ENCODE measurements around the gene CRABP2.

The CRABP2 gene

DNA sequence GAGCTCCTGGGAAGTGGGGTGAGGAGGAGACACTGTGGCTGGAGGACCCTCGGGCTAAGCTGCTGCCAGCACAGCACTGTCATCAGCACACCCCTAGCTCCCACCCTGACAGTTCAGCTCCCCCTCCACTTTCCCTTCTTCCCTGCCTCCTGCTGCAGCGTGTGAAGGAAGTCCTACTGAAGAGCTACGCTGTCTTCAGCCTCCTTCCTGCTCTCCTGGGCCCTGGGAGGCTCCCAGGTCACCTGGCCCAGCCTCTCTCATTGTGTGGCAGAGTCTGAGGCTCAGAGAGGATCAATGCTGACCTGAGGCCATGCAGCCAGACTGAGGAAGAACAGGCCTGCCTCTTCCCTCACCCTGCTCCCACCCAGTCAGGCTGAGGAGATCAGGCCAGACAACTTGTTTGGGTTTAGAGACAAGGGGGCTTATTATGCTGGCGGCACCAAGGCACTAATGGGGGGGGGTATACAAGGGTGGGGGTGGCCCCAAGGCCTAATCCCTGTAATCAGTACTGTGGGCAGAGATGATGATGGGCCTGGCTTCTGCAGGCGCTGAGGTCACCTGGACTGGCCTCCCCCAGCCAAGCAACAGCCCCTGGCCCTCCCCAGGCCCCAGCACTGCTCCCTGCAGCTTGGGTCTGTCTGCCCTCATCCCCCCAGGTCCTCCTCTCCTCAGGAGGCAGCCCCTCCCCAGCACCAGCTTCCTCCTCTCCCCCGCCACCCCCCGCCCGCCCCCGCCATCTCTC lies 37.2 kb downstream of the CRABP2 start:
- no peak for DNase-seq

DNA sequence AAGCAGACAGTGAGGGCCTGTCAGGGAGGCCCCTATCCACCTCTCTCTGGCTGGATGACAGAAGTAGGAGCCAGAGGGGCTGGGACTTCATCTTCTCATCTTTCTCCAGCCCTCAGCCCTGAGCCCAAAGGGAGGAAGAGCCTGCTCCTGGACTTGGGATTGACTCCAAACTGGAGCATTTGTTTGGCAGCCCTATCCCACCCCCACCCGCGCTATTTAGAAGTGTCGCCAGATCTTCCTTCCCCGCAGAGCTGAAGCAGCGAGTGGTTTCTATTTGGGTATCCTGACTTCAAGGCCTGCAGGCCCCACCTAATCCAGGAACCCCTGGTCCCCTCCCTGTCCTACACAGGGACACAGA lies 37.8 kb downstream of the CRABP2 start:
- DNase-seq = no peak

DNA sequence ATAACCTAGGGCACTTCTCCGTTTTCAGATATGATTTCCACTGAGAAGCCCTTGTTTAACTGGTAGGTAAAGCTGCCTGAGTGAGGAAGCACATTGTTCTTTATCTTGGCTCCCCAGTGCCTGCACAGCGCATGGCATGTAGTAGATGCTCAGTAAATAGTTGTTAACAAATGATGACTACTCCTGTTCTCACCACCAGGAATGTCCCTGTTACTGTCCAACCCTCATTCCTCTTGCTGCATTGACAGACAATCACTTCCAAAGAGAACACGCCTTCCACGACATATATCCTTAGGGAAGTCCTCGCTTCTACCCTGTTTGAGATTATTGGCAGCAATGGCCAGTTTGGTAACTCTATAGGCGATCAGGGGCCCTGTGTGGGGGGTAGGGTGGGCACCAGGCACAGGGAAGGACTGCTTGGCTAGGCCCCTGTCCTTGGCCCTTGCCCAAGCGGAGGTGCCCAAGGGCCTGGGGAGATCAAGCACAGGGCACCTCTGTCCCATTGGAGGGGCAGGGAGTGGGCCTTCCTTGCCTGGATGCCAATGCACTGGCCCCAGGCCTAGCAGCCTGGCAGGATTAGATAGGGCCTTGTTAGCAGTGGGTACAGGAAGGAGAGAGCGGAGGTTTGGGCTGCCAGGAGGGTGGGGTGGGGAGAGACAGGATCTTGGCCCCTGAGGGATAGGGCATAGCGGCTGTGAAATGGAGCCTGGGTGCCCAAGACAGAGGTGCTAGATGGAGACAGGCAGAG lies 38.3 kb downstream of the CRABP2 start:
- DNase-seq = no peak

DNA sequence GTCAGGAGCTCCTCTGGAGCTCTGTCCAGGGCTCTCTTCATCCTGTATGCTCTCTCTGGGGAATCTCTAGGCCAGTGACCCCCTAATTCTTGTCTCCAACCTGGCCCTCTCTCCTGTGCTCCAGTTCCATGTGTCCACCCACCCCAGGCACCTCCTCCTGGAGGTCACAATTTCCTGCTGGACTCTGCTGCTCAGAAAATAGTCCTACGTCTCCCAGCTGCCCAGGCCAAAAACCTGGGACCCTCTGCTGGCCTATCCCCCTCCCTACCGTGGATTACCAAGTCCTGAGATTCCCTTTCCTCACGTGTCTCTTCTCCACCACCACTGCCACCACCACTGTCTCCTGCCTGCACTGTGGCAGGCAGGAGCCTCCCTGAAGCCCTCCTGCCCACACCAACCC lies 39.8 kb downstream of the CRABP2 start:
- DNase-seq = no peak

DNA sequence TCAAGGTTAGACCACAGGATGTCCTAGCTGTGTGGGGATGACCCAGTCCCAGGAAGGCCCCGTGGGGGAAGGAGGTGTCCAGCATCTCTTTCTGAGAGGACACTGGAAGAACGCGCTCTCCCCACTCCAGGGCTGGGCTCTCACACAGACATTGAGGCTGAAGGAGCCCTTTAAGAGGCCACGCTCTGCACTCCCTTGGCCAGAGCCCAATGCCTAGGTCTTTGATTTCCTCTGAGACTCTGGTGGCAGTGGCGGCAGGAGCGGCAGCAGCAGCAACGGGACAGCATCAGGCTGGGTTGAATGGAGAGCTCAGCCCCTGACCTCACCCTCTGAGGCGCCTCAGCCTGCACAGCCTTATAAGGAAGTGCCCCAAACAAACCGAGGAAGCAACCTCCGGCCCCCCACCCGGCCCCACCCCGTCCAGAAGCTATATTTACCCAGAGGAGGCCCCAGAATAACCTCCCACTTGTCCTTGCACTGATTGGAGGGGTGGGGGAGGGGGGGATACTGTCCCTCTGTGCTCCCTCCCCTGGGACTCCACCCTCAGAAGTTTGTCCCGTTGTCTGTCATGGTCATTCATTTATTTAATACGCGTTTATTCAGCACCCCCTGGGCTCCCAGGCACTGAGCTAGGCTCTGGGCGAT lies 40.5 kb downstream of the CRABP2 start:
- no peak for DNase-seq

DNA sequence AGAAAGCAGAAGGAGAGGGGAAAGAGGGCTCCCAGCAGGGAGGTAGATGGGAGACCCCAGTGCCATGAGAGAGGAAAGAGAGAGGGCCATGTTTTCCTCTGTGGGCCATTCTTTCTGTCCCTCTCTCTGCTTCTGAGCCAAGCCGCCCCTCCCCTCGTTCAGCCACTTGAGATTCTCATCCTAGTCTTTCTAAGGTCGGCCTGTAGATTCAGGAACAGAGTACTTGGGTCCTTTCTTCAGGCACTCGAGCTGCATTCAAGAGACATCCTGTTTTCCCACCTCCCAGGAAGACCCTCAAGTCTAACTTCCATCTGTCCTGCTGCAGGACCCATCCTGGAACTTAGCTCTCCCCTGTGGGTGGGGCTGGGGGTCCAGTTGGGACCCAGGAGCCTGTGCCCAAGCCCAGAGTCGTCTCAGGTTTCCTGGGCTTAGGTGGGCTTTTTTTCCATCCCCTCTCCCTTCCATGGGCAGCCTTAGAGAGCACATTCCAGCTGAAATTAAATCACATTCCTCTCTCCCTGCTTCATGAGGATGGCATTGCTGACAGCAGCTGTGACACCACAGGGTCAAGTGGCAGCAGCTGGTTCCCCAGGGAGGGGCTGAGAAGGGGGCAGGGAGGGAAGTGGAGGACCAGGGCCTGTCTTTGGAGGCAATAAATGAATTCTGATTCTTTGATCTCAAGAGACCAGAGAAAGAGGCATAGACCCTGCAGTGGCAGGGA lies 41.2 kb downstream of the CRABP2 start:
- no peak for DNase-seq

DNA sequence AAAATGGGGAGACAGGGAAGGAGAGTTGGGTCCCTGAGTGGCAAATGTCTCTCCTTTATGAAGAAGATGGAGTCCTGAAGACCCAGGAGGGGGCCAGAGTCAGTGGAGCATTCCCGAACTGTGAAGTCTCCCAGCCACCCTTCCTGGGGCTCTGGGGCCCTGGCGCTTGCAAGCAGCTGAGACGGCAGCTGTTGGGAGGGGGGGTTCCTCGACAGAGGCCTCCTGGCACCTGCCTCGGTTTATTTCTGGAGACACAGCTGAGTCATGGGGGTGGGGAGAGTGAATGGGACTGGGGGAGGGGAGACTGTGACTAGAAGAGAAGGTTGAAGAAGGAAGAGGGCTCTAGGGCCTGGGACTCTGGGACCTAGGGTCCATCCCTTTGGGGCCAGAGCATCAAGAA lies 42.2 kb downstream of the CRABP2 start:
- DNase-seq = no peak

DNA sequence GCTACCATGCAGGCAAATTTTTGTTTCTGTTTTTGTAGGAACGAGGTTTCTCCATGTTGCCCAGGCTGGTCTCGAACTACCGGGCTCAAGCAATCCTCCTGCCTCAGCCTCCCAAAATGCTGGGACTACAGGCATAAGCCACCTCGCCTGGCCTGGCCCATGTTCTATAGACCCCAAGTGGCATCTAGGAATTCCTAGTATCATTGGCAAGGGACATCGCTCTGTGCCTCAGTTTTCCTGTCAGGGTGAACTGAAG lies 42.7 kb downstream of the CRABP2 start:
- DNase-seq = no peak

DNA sequence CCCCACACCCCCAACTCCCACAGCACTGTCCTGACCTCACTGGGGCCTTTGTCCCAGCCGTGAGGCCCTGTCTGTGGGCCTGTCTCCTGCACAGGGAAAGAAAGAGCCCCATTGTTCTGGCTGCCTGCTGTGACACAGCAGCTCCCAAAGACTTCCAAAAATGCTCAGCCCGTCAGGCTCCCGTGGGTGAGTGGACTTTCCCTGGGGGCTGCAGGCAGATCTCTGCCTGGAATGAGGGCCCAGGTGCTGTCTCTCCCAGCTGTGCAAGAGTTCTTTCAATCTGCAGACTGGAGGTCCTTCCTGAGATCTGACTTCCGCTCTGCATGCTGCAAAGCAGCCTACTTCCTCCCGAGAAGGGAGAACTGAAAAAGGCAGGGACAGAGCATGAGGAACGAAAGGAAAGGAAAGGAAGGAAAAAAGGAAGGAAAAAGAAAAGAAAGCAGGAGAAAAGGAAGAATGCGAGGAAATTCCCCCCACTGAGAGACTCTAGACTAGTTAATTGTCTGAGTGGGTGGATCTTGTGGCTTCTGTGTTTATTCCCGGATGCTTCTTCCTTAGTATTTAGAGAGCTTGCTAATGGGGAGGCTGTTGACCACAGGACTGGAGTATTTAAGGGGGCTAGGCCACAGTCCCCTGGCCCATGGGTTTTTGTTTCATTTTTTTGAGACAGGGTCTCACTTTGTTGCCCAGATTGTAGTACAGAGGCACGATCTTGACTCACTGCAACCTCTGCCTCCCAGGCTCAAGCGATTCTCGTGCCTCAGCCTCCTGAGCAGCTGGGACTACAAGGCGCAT lies 43.2 kb downstream of the CRABP2 start:
- no peak for DNase-seq

DNA sequence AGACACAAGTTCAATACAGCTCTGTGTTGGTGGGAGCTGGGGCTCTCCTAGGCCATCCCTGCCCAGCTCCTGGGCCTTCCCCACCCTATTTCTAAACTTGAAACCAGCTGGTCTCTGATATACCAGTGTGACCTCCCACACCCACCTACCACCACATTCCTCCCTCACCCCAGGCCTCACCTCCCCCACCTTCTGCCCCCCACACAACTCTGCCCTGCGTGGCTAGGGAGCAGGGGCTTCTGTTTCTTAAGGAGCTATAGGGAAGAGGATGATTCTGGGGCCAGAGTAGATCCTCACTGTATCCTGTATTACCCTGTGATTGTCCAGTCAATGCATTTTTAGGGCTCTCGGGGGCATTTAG lies 44.7 kb downstream of the CRABP2 start:
- DNase-seq = no peak

DNA sequence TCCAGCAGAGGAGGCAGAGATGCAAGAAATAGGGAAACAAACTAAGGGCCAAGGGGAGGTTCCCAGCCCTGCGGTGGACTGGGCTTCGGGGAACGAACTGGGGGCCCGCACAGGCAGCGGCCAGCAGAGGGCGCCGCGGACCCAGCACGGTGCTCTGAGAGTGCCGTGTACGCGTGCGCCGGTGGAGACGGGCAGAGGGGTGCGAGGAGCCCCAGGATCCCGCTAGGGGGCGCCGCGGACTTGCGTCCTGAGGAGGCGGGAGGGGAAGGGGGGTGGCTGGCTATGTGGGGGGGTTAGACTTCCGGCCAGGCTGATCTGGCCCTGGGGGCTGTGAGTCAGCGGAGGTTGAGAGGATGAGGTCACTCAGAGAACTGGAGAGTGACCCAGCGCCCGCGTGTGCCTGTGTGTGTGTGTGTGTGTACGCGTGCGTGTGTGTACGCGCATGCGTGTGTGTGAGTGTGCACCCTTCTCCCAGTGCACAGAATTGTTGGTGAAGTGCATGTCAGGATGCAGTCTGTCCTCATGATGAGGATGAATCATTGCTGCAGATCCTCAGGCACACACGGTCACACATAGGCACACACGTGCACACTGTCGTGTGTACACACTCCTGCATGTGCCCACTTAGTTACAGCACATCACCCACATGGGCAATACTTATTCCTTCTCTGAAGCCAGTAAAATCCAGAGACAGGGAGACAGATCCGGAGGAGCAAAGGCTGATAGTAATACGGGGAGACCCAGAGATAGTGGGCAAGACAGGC lies 45.2 kb downstream of the CRABP2 start:
- peak; percentile 72 to 92 (median 83) for DNase-seq

DNA sequence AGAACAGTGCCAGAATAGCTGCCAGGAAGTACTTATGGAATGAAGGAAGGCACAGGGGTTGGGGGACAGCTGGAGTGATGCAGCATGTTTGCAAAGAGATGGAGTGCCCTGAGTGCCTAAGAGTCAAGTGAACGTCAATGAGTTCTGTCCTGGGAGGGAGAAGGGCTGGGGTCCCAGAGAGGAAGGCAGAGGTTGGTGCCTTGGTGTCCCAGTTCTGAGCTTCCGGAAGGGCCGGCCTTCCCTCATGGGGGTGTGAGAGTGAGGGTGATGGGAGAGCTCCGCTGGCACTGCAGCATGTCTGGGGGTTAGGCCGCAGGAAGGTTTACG lies 45.8 kb downstream of the CRABP2 start:
- no peak for DNase-seq

DNA sequence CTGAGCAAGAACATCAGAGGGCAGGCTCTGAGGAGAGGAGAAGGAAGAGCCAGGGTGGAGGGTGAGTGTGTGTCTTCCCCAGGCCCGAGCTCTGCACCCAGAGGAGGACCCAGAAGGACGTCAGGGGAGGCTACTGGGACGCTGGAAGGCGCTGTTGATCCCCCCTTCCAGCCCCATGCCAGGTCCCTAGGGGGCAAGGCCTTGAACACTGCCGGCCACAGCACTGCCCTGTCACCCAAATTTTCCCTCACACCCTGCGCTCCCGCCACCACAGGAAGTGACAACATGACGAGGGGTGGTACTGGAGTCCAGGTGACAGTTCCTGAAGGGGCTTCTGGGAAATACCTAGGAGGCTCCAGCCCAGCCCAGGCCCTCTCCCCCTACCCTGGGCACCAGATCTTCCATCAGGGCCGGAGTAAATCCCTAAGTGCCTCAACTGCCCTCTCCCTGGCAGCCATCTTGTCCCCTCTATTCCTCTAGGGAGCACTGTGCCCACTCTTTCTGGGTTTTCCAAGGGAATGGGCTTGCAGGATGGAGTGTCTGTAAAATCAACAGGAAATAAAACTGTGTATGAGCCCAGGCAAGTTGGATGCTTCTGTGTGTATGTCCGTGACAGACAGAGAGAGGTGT lies 46.3 kb downstream of the CRABP2 start:
- no peak for DNase-seq

DNA sequence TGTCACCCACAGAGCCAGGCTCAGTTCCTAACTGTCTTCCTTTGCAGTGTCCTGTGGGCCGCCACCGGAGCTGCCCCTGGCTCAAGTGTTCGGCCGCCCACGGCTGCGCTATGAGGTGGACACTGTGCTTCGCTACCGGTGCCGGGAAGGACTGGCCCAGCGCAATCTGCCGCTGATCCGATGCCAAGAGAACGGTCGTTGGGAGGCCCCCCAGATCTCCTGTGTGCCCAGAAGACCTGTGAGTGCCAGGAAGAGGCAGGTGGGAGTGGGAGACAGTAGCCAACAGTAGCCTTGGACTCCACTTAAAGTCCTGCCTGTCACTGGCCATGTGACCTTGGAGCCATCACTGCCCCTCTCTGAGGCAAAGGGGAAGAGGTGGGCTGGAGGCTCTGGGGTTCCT lies 46.9 kb downstream of the CRABP2 start:
- no peak for DNase-seq

DNA sequence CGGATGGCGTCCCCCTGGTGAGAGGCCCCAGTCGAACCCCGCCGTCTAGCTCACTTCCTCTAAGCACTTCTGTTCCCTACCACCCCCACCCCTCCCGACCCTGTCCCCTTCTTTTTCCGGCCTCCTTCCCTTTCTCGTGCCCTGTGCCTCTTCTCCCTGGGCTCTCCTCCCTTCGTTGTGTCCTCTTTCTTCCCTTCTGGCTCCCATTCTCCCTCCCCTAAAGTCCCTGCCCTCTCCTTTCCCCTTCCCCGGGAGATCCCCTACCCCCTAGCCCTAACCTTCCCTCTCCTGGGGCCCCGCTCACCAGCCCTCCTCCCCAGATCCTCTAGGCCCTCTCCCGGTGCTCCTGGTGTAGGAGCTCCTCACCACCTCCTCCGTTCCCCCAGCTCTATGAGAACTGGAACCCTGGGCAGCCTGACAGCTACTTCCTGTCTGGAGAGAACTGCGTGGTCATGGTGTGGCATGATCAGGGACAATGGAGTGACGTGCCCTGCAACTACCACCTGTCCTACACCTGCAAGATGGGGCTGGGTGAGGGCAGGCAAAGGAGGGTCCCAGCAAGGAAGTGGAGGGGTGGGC lies 47.6 kb downstream of the CRABP2 start:
- no peak for DNase-seq

DNA sequence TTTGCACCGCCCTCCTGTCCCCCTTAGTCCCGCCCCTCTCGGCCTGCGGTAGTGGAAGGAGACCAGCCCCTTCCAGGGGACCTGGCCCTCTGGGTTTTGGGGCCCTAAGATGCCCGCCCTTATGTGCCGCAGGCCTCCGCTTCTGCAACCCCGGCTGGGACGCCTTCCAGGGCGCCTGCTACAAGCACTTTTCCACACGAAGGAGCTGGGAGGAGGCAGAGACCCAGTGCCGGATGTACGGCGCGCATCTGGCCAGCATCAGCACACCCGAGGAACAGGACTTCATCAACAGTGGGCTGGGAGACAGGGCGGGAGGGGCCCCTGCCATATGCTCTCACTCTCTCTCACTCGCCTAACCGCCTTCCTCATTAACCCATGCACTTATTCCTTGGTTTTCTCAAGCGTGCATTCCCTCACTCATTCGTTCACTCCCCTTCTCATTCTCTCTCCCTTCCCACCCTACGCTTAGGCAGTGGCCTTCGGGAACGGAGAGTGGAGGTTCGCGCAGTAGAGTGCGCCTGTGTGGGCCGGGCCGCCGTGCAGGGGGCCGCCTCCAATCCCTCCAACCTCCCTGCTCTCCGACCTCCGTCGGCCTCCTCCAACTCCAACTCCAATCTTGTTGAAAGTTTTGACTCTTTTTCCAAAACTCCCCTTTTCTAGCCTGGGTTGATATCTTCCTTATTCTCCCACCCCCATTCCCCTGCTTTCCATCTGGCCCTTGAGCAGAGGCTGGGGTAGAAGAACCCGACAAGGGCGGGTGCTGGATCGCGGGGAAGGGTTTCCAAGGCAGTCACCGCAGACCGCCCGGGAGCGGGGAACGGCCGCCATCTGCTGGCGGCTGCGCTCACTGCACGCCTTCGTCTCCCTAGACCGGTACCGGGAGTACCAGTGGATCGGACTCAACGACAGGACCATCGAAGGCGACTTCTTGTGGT lies 48.3 kb downstream of the CRABP2 start:
- DNase-seq = peak; percentile 40 to 70 (median 60)

DNA sequence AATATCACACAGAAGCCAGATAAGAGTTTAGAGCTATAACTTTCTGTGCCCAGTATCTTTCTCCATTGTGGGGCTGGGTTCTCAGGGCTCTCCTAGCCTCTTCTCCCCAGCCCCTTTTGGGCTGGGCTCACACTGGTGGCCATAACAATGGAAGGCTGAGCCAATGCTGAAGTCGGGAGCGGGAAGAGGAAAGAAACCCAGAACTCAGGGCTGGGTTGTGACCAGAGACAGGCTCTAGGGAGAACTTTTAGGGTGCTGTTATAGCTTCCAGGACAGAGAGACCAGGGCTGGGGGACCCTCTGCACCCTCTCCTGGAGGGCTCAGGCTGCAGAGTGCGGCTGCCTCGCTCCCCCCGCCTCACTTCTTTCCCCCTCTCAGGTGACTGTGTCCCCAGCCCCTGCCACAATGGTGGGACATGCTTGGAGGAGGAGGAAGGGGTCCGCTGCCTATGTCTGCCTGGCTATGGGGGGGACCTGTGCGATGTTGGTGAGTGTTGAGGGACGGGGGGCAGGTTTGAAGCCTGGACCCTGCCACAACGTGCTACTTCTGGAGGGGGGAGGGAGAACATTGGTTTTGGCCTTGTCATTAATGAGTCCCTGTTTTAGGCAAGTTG lies 49.4 kb downstream of the CRABP2 start:
- no peak for DNase-seq

DNA sequence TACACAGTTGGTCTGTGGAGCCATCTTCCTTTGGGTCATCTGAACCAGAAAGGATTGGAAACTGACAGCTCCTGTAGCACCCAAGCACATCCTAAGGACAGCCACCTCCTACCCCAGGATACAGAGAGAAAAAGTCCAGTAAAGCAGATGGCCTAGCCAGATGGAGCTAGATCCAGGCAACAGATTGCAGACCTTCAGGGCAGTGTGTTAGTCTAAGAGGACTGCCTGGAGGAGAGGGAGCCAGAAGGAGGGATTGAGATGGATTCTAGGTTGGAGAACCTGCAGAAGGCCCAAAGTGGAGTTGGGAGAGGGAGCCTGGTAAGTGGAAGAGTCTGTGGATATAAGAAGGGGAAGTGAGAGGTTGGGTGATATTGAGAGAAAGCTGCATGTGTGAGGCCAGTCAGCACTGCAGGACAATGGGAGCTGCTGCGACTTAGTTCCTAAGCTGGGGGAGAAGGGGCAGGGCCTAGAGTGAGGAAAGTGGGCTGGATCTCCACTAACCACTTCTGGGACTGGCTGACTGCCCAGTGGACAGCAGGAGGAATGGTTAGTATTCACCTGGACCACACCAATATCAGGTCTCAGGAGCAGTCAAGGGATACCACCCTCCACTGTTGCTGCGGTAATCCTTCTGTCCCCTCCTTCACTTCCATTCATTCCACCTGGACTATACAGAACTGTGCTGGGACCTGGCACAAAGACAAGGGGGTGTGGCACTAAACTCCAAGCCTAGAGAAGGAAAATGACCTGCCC lies 50.1 kb downstream of the CRABP2 start:
- no peak for DNase-seq

DNA sequence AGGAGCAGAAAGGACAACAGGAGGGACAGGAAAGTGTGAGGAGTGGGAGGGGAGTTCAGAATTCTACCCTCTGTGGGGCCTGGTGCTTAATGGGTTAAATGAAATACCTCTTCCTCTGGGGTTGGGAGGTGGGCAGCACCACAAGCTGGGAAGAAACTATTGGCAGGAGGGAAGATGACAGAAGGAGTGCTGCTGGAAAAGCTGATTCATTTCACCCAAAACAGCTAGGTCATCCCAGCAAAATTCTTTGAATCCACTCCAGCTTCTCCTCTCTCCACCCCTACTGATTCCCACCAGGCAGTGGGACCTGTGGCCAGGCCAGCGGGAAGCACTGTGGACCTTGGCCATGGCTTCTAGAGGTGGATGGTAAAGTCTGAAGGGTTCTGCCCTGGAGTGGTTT lies 50.7 kb downstream of the CRABP2 start:
- no peak for DNase-seq
